NT2/D1 (cell line): ENCODE results near the gene CIAO2A.

ENCODE experiments used
- SUZ12 ChIP-seq: IDR thresholded peaks from 2 replicates; pipeline ENCODE4 v1.6.1; 2011; ENCODE audit not compliant: insufficient read length, insufficient read depth; ENCODE audit errors: extremely low read depth
- YY1 ChIP-seq: IDR thresholded peaks from 2 replicates; pipeline ENCODE4 v1.6.1; 2011; ENCODE audit not compliant: insufficient read length, insufficient read depth
- ZNF274 ChIP-seq: IDR thresholded peaks from 2 replicates; pipeline ENCODE4 v1.6.1; 2011; ENCODE audit warnings: mild to moderate bottlenecking, low read depth, low read length

DNA sequence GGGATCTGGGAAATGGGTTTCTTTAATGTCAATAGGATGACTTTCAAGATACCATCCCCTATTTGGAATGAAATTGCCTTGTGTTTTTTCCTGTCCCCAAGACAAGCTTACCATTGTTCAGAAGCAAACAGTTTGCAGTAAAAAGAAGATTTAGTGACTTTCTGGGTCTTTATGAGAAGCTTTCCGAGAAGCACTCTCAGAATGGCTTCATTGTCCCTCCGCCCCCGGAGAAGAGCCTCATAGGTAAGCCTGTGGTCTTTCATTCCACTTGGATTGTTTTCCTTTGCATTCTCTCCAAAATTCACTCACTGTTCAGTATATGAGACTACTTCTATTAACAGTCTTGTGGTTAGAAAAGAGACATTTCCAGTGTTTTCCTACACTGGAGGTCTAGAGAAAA lies 32.3 kb upstream of the CIAO2A start:
- TF ChIP-seq YY1 (no peak), SUZ12 (no peak), ZNF274 (no peak)
